Measurements from ENCODE around the gene BMP5.

The BMP5 gene

DNA sequence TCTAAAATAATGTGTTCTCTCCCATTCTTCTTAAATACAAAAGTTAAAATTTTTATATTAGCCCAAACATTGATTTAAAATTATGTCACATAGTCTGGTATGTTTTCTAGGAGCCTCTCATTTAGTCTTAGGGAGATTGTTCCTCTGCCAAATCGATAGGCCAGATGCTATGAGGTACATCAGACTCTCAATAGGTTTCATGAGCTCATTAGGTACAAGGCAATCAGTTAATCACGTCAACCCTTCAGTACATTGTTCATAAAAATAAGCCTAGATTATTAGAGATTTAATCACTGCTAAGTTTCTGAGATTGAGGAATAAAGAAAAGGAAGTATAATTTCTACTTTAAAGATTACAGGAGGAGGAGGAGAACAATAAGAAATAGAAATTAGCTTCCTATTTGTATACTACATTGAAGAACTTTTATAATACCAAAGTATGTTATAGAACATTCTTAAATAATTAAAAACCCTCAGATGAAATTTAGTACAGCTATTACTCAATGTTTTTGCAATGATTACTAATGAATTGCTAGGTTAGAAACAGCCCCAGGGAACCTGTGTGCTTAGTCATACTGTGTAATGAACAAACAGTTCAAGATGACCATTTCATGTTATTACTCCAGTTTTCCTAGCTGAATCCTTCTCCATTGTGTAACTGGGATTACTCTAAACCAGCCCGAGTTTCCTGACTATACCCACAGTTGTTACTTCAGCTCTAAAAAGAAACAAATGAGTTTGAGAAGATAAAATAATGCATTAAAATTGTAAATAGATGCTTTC is 117.0 kb downstream of the BMP5 start:
- H3K9me3 ChIP-seq (ENCODE audit: control insufficient read depth, low read length), result no peaks in the 10 kb centered on the region
- no peak overlapping the region for H2BK12ac ChIP-seq (ENCODE audit: low read length in 2 of 2)
- H3K4me3 ChIP-seq (ENCODE audit: insufficient read depth in 1 of 2, low read depth in 1 of 2, low read length in 2 of 2), result no peak overlapping the region
- H3K27ac ChIP-seq (ENCODE audit: low read length, poor library complexity, severe bottlenecking), result peak overlapping the region; percentile 8
- H3K23ac ChIP-seq (ENCODE audit: low read length in 2 of 2), result no peak overlapping the region
- 100% methylated on average over 1 of the region's 3 CpGs for WGBS
- H3K79me1 ChIP-seq (replicated peaks; ENCODE audit: low read length, poor library complexity, severe bottlenecking), result no peaks in the 10 kb centered on the region
- no peak overlapping the region for H4K91ac ChIP-seq (ENCODE audit: low read length)
- no peaks in the 10 kb centered on the region for H3K27me3 ChIP-seq (ENCODE audit: control insufficient read depth in 1 of 2, insufficient read depth in 1 of 2, low read length in 2 of 2)
- no peak overlapping the region for H2BK120ac ChIP-seq (ENCODE audit: low read depth, low read length)
- no peak overlapping the region for H3K4me2 ChIP-seq (ENCODE audit: low read length, poor library complexity, severe bottlenecking)
- H3K18ac ChIP-seq (ENCODE audit: low read depth in 1 of 2, low read length in 2 of 2), result no peak overlapping the region
- H2AK5ac ChIP-seq (ENCODE audit: low read length, severe bottlenecking), result no peak overlapping the region
- no peak overlapping the region for H3K4ac ChIP-seq (ENCODE audit: low read depth in 1 of 2, low read length in 2 of 2)
- H2AFZ ChIP-seq (ENCODE audit: low read depth, low read length), result no peak overlapping the region
- H3K9ac ChIP-seq (ENCODE audit: low read length), result peak overlapping the region; percentile 83
- peak; percentile 91 for DNase-seq
- no peaks in the 10 kb centered on the region for H3K36me3 ChIP-seq (ENCODE audit: control insufficient read depth in 1 of 2, insufficient read depth in 2 of 2, low read depth in 1 of 2, low read length in 2 of 2)
- H2BK15ac ChIP-seq (ENCODE audit: low read depth, poor library complexity, severe bottlenecking), result no peak overlapping the region
- H2BK5ac ChIP-seq (ENCODE audit: low read depth, low read length, poor library complexity, severe bottlenecking), result no peak overlapping the region
- no peak overlapping the region for H4K8ac ChIP-seq (ENCODE audit: low read length)
- H3K4me1 ChIP-seq (ENCODE audit: control insufficient read depth, insufficient read depth, low read depth, low read length), result no peaks in the 10 kb centered on the region
- no peak overlapping the region for H3K14ac ChIP-seq (ENCODE audit: low read length in 2 of 2)

DNA sequence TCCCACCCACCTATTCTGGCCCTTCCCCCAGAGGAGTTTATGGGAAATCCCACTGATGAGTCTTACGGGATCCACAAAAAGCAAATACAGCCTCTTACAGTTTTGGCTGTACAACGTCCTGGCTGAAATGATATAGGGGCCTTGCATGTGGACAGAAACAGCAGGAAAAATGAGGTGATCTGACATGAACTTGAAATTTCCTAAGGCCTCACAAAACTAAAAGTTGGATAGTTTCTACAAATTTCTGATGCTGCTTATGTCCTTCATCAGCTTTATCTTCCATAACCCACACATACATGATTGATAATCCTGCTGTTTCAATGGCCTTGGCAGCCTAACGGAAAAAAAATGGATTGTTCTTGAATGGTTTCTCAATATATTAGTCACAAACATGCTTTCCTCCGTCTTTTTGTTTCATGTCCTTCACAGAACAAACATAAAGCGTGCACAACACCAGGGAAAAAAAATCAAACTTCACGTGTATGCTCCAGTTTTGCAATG is 118.8 kb downstream of the BMP5 start:
- no peak overlapping the region for H3K18ac ChIP-seq (ENCODE audit: low read depth in 1 of 2, low read length in 2 of 2)

DNA sequence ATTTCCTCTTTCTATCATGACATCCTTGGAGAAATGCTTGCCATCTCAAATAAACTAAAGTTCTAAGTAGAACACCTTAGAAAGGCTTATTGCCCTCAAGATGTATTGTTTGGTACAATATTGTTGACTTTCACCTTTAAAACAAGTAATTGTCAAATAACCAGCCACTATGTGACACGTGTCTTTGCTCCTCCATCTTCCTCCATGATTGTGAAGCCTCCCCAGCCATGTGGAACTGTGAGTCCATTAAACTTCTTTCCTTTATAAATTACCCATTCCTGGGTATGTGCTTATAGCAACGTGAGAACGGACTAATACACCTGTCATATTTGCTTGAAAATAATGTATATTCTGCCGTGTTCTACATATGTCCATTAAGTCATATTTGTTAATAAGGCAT is 126.5 kb downstream of the BMP5 start:
- no peaks in the 10 kb centered on the region for H3K27me3 ChIP-seq (ENCODE audit: control insufficient read depth in 1 of 2, insufficient read depth in 1 of 2, low read length in 2 of 2)
- H3K4me3 ChIP-seq (ENCODE audit: insufficient read depth in 1 of 2, low read depth in 1 of 2, low read length in 2 of 2), result no peak overlapping the region
- H3K18ac ChIP-seq (ENCODE audit: low read depth in 1 of 2, low read length in 2 of 2), result no peak overlapping the region
- H3K79me1 ChIP-seq (replicated peaks; ENCODE audit: low read length, poor library complexity, severe bottlenecking), result no peaks in the 10 kb centered on the region
- H3K4me2 ChIP-seq (ENCODE audit: low read length, poor library complexity, severe bottlenecking), result no peak overlapping the region
- DNase-seq, result no peak
- H2BK12ac ChIP-seq (ENCODE audit: low read length in 2 of 2), result no peak overlapping the region
- no peak overlapping the region for H3K4ac ChIP-seq (ENCODE audit: low read depth in 1 of 2, low read length in 2 of 2)
- no peak overlapping the region for H2BK15ac ChIP-seq (ENCODE audit: low read depth, poor library complexity, severe bottlenecking)
- no peak overlapping the region for H2BK5ac ChIP-seq (ENCODE audit: low read depth, low read length, poor library complexity, severe bottlenecking)
- no peak overlapping the region for H2AFZ ChIP-seq (ENCODE audit: low read depth, low read length)
- H3K23ac ChIP-seq (ENCODE audit: low read length in 2 of 2), result no peak overlapping the region
- 89% methylated on average over 1 of the region's 4 CpGs for WGBS
- no peak overlapping the region for H3K9ac ChIP-seq (ENCODE audit: low read length)
- no peaks in the 10 kb centered on the region for H3K4me1 ChIP-seq (ENCODE audit: control insufficient read depth, insufficient read depth, low read depth, low read length)
- no peak overlapping the region for H4K91ac ChIP-seq (ENCODE audit: low read length)
- no peaks in the 10 kb centered on the region for H3K36me3 ChIP-seq (ENCODE audit: control insufficient read depth in 1 of 2, insufficient read depth in 2 of 2, low read depth in 1 of 2, low read length in 2 of 2)
- H3K27ac ChIP-seq (ENCODE audit: low read length, poor library complexity, severe bottlenecking), result no peak overlapping the region
- no peak overlapping the region for H3K14ac ChIP-seq (ENCODE audit: low read length in 2 of 2)
- H4K8ac ChIP-seq (ENCODE audit: low read length), result no peak overlapping the region
- H2BK120ac ChIP-seq (ENCODE audit: low read depth, low read length), result no peak overlapping the region
- peaks cover 9% of the 10 kb centered on the region for H3K9me3 ChIP-seq (ENCODE audit: control insufficient read depth, low read length)
- H2AK5ac ChIP-seq (ENCODE audit: low read length, severe bottlenecking), result no peak overlapping the region

More for the DNA sequence above, 118.8 kb downstream of the BMP5 start:
- 93% methylated on average over 6 of the region's 6 CpGs for WGBS
- H3K14ac ChIP-seq (ENCODE audit: low read length in 2 of 2), result no peak overlapping the region
- H3K4me2 ChIP-seq (ENCODE audit: low read length, poor library complexity, severe bottlenecking), result no peak overlapping the region
- H3K9ac ChIP-seq (ENCODE audit: low read length), result peak overlapping the region; percentile 62
- H2BK5ac ChIP-seq (ENCODE audit: low read depth, low read length, poor library complexity, severe bottlenecking), result no peak overlapping the region
- H3K9me3 ChIP-seq (ENCODE audit: control insufficient read depth, low read length), result peaks cover 1% of the 10 kb centered on the region
- no peak overlapping the region for H4K8ac ChIP-seq (ENCODE audit: low read length)
- H2BK120ac ChIP-seq (ENCODE audit: low read depth, low read length), result no peak overlapping the region
- no peak overlapping the region for H2BK15ac ChIP-seq (ENCODE audit: low read depth, poor library complexity, severe bottlenecking)
- H3K27me3 ChIP-seq (ENCODE audit: control insufficient read depth in 1 of 2, insufficient read depth in 1 of 2, low read length in 2 of 2), result no peaks in the 10 kb centered on the region
- no peaks in the 10 kb centered on the region for H3K79me1 ChIP-seq (replicated peaks; ENCODE audit: low read length, poor library complexity, severe bottlenecking)
- no peak overlapping the region for H2AFZ ChIP-seq (ENCODE audit: low read depth, low read length)
- H3K27ac ChIP-seq (ENCODE audit: low read length, poor library complexity, severe bottlenecking), result no peak overlapping the region
- H3K23ac ChIP-seq (ENCODE audit: low read length in 2 of 2), result no peak overlapping the region
- no peak for DNase-seq
- no peak overlapping the region for H3K4me3 ChIP-seq (ENCODE audit: insufficient read depth in 1 of 2, low read depth in 1 of 2, low read length in 2 of 2)
- H3K4me1 ChIP-seq (ENCODE audit: control insufficient read depth, insufficient read depth, low read depth, low read length), result no peaks in the 10 kb centered on the region
- no peak overlapping the region for H2BK12ac ChIP-seq (ENCODE audit: low read length in 2 of 2)
- H3K36me3 ChIP-seq (ENCODE audit: control insufficient read depth in 1 of 2, insufficient read depth in 2 of 2, low read depth in 1 of 2, low read length in 2 of 2), result no peaks in the 10 kb centered on the region
- H4K91ac ChIP-seq (ENCODE audit: low read length), result no peak overlapping the region
- H2AK5ac ChIP-seq (ENCODE audit: low read length, severe bottlenecking), result no peak overlapping the region
- no peak overlapping the region for H3K4ac ChIP-seq (ENCODE audit: low read depth in 1 of 2, low read length in 2 of 2)

DNA sequence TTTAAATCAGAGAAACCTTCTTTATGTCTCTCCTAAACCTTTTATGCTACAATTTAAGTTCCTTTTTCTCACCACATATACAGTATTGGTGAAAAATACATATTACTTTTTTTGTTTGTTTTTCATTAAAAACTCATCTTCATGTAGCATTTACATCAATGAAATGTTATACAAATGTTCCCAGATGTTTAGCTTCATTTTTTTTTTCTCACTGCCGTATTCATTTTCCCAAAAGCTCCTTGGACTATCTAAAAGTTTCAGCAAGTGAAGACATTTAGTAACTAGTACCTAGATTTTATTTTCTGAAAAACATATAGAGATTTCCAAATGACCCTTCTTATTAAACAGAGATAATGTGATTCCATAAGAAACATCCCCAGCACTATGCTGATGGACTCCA is 128.9 kb downstream of the BMP5 start:
- no peak overlapping the region for H3K4ac ChIP-seq (ENCODE audit: low read depth in 1 of 2, low read length in 2 of 2)
- no peak overlapping the region for H4K8ac ChIP-seq (ENCODE audit: low read length)
- no peak overlapping the region for H2AK5ac ChIP-seq (ENCODE audit: low read length, severe bottlenecking)
- H3K27ac ChIP-seq (ENCODE audit: low read length, poor library complexity, severe bottlenecking), result no peak overlapping the region
- no peak overlapping the region for H2BK12ac ChIP-seq (ENCODE audit: low read length in 2 of 2)
- no peak overlapping the region for H3K23ac ChIP-seq (ENCODE audit: low read length in 2 of 2)
- WGBS, result no CpG with 5 or more reads among the region's 1 CpG
- no peak overlapping the region for H2BK5ac ChIP-seq (ENCODE audit: low read depth, low read length, poor library complexity, severe bottlenecking)
- no peak overlapping the region for H2AFZ ChIP-seq (ENCODE audit: low read depth, low read length)
- H4K91ac ChIP-seq (ENCODE audit: low read length), result no peak overlapping the region
- H3K9me3 ChIP-seq (ENCODE audit: control insufficient read depth, low read length), result peaks cover 7% of the 10 kb centered on the region
- DNase-seq, result no peak
- no peaks in the 10 kb centered on the region for H3K27me3 ChIP-seq (ENCODE audit: control insufficient read depth in 1 of 2, insufficient read depth in 1 of 2, low read length in 2 of 2)
- H2BK15ac ChIP-seq (ENCODE audit: low read depth, poor library complexity, severe bottlenecking), result no peak overlapping the region
- H3K14ac ChIP-seq (ENCODE audit: low read length in 2 of 2), result no peak overlapping the region
- H3K4me1 ChIP-seq (ENCODE audit: control insufficient read depth, insufficient read depth, low read depth, low read length), result no peaks in the 10 kb centered on the region
- no peak overlapping the region for H3K9ac ChIP-seq (ENCODE audit: low read length)
- H3K4me3 ChIP-seq (ENCODE audit: insufficient read depth in 1 of 2, low read depth in 1 of 2, low read length in 2 of 2), result no peak overlapping the region
- no peak overlapping the region for H2BK120ac ChIP-seq (ENCODE audit: low read depth, low read length)
- no peaks in the 10 kb centered on the region for H3K79me1 ChIP-seq (replicated peaks; ENCODE audit: low read length, poor library complexity, severe bottlenecking)
- no peak overlapping the region for H3K18ac ChIP-seq (ENCODE audit: low read depth in 1 of 2, low read length in 2 of 2)
- no peak overlapping the region for H3K4me2 ChIP-seq (ENCODE audit: low read length, poor library complexity, severe bottlenecking)
- H3K36me3 ChIP-seq (ENCODE audit: control insufficient read depth in 1 of 2, insufficient read depth in 2 of 2, low read depth in 1 of 2, low read length in 2 of 2), result no peaks in the 10 kb centered on the region
